ENCODE data around the gene NID2.

NID2 gene

DNA sequence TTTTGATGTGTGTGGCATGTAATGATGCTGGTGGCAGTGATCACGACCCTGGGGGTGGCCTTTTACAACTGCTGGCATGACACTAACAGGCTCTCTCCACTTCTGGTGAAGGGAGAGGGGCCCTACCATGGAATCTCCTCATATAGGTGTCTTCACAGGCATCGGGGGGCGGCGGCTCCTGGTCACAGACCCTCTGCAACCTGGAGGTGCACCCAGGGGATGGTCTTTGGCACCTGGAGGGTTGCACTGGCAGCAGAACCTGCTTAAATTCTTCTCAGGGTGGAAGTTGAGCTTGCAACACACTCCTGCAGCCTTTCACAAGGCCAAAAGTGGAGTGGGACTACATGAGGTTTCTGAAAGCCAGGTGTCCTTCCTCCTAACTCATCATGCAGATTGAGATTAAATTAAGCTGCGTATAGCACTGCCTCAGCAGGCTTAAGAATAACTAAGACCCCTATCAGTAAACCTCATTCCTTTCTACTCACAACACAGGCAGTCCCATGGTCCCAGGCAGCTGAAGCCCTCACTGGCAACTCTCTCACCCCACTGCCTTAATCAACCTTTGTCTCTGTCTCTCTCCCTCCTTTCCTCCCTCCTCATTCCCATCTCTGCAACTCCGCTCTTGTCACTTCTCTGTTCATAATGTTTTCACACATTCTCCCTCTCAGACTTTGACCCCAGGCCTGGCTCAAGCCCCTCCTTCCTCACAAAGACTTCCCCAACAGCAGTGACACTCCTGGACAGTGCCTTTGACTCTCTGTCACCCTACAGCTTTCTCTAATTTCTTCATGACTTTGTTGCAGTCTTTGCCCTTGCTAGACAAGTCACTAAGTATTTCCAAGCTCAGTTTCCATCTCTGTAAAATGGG, 18.9 kb downstream of the NID2 start:
- DNase-seq (ENCODE audit: extremely low read depth, low read depth), result no peak
- H3K4me3 ChIP-seq (replicated peaks; ENCODE audit: low read depth, low read length), result no peak overlapping the region
- TF ChIP-seq, protein P1, sequence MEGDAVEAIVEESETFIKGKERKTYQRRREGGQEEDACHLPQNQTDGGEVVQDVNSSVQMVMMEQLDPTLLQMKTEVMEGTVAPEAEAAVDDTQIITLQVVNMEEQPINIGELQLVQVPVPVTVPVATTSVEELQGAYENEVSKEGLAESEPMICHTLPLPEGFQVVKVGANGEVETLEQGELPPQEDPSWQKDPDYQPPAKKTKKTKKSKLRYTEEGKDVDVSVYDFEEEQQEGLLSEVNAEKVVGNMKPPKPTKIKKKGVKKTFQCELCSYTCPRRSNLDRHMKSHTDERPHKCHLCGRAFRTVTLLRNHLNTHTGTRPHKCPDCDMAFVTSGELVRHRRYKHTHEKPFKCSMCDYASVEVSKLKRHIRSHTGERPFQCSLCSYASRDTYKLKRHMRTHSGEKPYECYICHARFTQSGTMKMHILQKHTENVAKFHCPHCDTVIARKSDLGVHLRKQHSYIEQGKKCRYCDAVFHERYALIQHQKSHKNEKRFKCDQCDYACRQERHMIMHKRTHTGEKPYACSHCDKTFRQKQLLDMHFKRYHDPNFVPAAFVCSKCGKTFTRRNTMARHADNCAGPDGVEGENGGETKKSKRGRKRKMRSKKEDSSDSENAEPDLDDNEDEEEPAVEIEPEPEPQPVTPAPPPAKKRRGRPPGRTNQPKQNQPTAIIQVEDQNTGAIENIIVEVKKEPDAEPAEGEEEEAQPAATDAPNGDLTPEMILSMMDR (IDR thresholded peaks at IDR 0.05; ENCODE audit: low read depth, low read length, missing control alignments), result no peak

DNA sequence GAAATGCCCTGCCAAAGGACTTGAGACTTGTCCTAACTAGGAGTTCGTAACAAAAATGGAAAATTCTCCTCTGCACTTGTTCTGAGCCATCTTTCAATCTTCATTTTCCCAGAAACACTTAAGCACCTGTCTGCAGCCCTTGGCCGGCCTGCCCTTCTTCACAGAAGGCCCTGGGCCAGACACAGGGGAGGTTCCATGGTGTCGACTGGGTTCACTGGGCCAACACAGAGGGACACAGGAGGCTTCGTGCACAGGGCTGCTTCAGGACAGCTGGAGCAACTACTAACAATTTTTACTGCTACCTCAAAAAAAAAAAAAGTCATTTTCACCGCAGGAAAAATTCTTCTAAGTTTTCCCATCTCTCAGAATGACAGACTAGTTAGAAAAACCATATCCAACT, 19.6 kb downstream of the NID2 start:
- no peak for DNase-seq (ENCODE audit: extremely low read depth, low read depth)
- no peak overlapping the region for H3K4me3 ChIP-seq (replicated peaks; ENCODE audit: low read depth, low read length)
- TF ChIP-seq, protein P1 (IDR thresholded peaks at IDR 0.05; ENCODE audit: low read depth, low read length, missing control alignments), result no peak

DNA sequence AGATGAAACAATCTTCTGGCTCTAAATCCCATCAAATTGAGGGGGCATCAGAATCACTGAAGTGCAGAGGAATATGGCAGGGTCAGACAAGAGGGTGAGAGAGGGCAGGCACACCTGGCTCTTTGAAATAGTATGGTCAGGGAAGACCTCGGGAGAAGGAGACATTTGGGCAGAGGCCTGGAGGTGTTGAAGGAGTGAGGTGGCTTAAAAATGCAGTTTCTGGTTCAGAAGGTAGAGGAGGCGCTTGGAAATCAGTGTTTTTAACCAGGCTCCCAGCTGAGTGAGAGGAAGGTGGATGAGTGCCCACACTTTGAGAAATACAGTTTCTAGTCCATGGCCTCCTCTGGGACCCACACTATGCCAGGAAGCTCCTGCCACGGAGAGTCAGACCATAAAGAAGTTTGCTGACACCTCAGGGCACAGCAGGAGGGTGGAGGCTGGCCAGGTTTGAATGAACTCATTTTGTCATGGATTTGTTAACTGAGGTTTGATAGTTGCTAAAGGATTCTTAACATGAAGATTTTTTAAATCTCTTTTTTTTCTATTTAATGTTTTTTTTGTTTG, 20.1 kb downstream of the NID2 start:
- TF ChIP-seq, protein P1 (IDR thresholded peaks at IDR 0.05; ENCODE audit: low read depth, low read length, missing control alignments), result no peak
- no peak overlapping the region for H3K4me3 ChIP-seq (replicated peaks; ENCODE audit: low read depth, low read length)
- no peak for DNase-seq (ENCODE audit: extremely low read depth, low read depth)

DNA sequence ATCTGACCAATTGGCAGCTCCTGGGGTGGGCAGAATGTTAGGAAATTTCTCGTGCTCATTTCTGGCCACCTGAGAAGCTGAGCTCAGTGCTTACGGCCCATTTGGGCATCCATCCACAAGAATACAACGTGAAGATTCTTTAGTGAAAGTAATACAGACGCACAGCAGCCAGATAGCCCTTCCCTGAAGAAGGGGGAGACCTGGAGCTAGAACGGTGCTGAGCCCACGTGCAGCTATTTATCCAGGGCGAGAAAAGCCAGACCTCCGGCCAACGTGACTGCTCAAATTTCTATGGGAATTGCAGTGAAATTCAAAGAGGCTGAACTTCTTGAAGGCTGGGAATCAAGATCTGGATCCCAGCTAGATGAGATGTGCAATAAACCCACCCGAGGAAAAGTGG, 20.7 kb downstream of the NID2 start:
- DNase-seq (ENCODE audit: extremely low read depth, low read depth), result no peak
- H3K4me3 ChIP-seq (replicated peaks; ENCODE audit: low read depth, low read length), result no peak overlapping the region
- TF ChIP-seq, protein P1 (IDR thresholded peaks at IDR 0.05; ENCODE audit: low read depth, low read length, missing control alignments), result no peak

DNA sequence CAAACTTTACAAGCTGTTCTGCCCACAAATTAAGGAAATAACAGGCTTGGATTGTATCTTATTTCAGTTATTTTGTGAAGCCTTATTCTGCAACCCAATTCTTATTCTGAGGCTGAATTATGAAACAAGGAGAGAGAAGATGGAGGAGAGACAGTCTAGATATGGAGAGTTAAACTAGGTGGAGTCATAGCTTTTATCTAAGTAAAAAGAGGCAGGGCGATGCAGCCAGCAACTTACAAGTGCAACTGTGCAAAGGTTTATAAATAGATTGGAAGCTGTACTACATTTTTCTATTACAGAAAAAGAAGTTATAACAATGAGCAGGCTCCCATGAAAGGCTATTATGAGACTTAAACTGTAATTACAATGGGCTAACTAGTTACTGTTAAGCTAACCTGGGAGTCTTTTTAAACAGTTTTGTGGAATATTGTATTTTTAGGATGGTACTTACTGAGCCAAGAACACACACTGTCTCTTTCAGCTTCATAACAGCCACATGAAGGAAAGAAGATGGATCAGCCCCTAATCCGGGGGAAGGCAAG, 22.4 kb downstream of the NID2 start:
- no peak overlapping the region for H3K4me3 ChIP-seq (replicated peaks; ENCODE audit: low read depth, low read length)
- TF ChIP-seq, protein P1 (IDR thresholded peaks at IDR 0.05; ENCODE audit: low read depth, low read length, missing control alignments), result no peak
- no peak for DNase-seq (ENCODE audit: extremely low read depth, low read depth)

DNA sequence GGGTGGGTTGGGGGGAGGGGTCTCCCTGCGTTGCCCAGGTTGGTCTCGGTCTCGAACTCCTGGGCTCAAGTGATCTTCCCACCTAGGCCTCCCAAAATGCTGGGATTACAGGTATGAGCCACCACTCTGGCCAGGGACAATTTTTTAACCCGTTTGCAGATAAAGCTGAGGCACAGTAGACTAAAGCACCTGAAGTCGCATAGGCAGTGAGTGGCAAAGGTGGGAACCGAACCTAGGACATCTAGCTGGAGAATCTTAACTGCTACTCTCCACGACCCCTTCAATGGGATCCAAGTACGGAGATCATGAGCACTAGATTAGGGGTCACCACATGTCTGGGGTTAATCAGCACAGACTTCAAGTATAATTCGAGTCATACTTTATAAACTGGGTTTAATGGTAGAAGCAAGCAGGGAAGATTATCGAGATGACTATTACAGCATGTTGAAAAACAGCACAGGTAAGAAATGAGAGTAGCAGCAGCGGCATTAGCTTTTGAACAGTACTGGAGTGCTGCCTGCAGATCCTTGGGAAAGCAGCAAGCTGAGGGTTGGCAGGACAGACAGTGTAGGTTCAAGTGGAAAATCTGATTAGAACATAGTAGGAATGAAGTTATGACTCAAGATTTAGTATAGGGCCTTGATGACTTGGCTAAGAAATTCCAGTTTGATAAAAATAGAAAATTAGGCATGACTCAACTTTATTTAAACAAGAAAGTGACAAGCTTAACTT, 23.9 kb downstream of the NID2 start:
- no peak overlapping the region for H3K4me3 ChIP-seq (replicated peaks; ENCODE audit: low read depth, low read length)
- no peak for DNase-seq (ENCODE audit: extremely low read depth, low read depth)
- TF ChIP-seq, protein P1 (IDR thresholded peaks at IDR 0.05; ENCODE audit: low read depth, low read length, missing control alignments), result no peak
